Stimulated activated CD8-positive, alpha-beta memory T cell treated with anti-CD3 and anti-CD28 coated beads, Interleukin-7, amount 100 ng/mL, for 48 hours (primary cell): ENCODE measurements around the gene PABPC1L.
A peak's percentile ranks its signal among the peaks of the same experiment; 100 is the strongest.

ENCODE experiments used
- DNase-seq, 2 donors: peaks; one replicate each; pipeline ENCODE4 v3.0.0-alpha.2; 2020; ENCODE audit warnings: low read depth in 1 of 2; ENCODE audit errors: extremely low read depth in 1 of 2

PABPC1L gene

GRCh38 chr20:44900231-44900854 lies 9.5 kb upstream of the PABPC1L start:
- DNase-seq: no peak

GRCh38 chr20:44901974-44902373 lies 7.9 kb upstream of the PABPC1L start:
- no peak for DNase-seq

- DNase-seq: no peak
Observed at GRCh38 chr20:44904377-44904776, 5.5 kb upstream of the PABPC1L start.

GRCh38 chr20:44908987-44909871 lies 631 bp upstream of the PABPC1L start:
- no peak for DNase-seq

- no peak for DNase-seq
Observed at GRCh38 chr20:44910690-44911262, 916 bp downstream of the PABPC1L start.

- DNase-seq: peak; percentile 27 to 29
Observed at GRCh38 chr20:44911264-44911921, 1.5 kb downstream of the PABPC1L start.

GRCh38 chr20:44912189-44912588 lies 2.3 kb downstream of the PABPC1L start:
- DNase-seq: no peak

GRCh38 chr20:44914924-44915323 lies 5.1 kb downstream of the PABPC1L start:
- DNase-seq: peak in 1 of 2 donors; percentile 23

- no peak for DNase-seq
Observed at GRCh38 chr20:44916586-44916985, 6.7 kb downstream of the PABPC1L start.

- no peak for DNase-seq
Observed at GRCh38 chr20:44917399-44917798, 7.5 kb downstream of the PABPC1L start.

- DNase-seq: no peak
Observed at GRCh38 chr20:44918342-44918741, 8.5 kb downstream of the PABPC1L start.

- DNase-seq: no peak
Observed at GRCh38 chr20:44918761-44919160, 8.9 kb downstream of the PABPC1L start.

GRCh38 chr20:44921447-44921846 lies 11.6 kb downstream of the PABPC1L start:
- DNase-seq: no peak

- DNase-seq: no peak
Observed at GRCh38 chr20:44924541-44924940, 14.7 kb downstream of the PABPC1L start.

- no peak for DNase-seq
Observed at GRCh38 chr20:44928595-44928994, 18.7 kb downstream of the PABPC1L start.

- DNase-seq: no peak
Observed at GRCh38 chr20:44930517-44931168, 20.8 kb downstream of the PABPC1L start.

- DNase-seq: no peak
Observed at GRCh38 chr20:44931911-44932310, 22.1 kb downstream of the PABPC1L start.

- DNase-seq: no peak
Observed at GRCh38 chr20:44932916-44933315, 23.1 kb downstream of the PABPC1L start.

GRCh38 chr20:44936510-44936909 lies 26.6 kb downstream of the PABPC1L start:
- DNase-seq: no peak

- DNase-seq: no peak
Observed at GRCh38 chr20:44938637-44939036, 28.8 kb downstream of the PABPC1L start.
